ENCODE data around the gene FCN2.

- no peak for TF ChIP-seq MAZ (IDR thresholded peaks at IDR 0.05; ENCODE audit: borderline replicate concordance, low read depth, low read length)
- no peak for TF ChIP-seq CTCF (conservative IDR thresholded peaks at IDR 0.05; ENCODE audit: low read depth, low read length)
- no peak for TF ChIP-seq USF2 (IDR thresholded peaks at IDR 0.05; ENCODE audit: low read depth, low read length)
- no peak for TF ChIP-seq MAFK (IDR thresholded peaks at IDR 0.05; ENCODE audit: low read depth, low read length)
- no peak for TF ChIP-seq RCOR1 (IDR thresholded peaks at IDR 0.05; ENCODE audit: insufficient replicate concordance, low read length)
- TF ChIP-seq NFE2L2 (IDR thresholded peaks at IDR 0.05; ENCODE audit: low read depth, low read length), result no peak
- no peak for TF ChIP-seq POLR2A (IDR thresholded peaks at IDR 0.05; ENCODE audit: low read depth, low read length)
- TF ChIP-seq ELK1 (IDR thresholded peaks at IDR 0.05; ENCODE audit: borderline replicate concordance, low read depth, low read length), result no peak
- TF ChIP-seq CHD1 (IDR thresholded peaks at IDR 0.05; ENCODE audit: low read depth, low read length), result no peak
- TF ChIP-seq MXI1 (IDR thresholded peaks at IDR 0.05; ENCODE audit: borderline replicate concordance, low read depth, low read length), result no peak
- no peak for TF ChIP-seq SMC3 (IDR thresholded peaks at IDR 0.05; ENCODE audit: low read depth, low read length)
- TF ChIP-seq RAD21 (IDR thresholded peaks at IDR 0.05; ENCODE audit: low read length), result no peak
- no peak for TF ChIP-seq CEBPB (IDR thresholded peaks at IDR 0.05; ENCODE audit: low read depth, low read length)
- TF ChIP-seq RFX5 (IDR thresholded peaks at IDR 0.05; ENCODE audit: low read depth, low read length), result no peak
These were observed 8.0 kb upstream of the FCN2 start for GRCh38 chr9:134872482-134873231.

Measured in IMR-90 (cell line).